ENCODE results near the gene CCDC85B.
"Not testable (repeated sequence)": the region's sequence is repeated elsewhere in the genome, so short reads cannot be mapped to it uniquely, and the experiment has no call there.

The CCDC85B gene

DNA sequence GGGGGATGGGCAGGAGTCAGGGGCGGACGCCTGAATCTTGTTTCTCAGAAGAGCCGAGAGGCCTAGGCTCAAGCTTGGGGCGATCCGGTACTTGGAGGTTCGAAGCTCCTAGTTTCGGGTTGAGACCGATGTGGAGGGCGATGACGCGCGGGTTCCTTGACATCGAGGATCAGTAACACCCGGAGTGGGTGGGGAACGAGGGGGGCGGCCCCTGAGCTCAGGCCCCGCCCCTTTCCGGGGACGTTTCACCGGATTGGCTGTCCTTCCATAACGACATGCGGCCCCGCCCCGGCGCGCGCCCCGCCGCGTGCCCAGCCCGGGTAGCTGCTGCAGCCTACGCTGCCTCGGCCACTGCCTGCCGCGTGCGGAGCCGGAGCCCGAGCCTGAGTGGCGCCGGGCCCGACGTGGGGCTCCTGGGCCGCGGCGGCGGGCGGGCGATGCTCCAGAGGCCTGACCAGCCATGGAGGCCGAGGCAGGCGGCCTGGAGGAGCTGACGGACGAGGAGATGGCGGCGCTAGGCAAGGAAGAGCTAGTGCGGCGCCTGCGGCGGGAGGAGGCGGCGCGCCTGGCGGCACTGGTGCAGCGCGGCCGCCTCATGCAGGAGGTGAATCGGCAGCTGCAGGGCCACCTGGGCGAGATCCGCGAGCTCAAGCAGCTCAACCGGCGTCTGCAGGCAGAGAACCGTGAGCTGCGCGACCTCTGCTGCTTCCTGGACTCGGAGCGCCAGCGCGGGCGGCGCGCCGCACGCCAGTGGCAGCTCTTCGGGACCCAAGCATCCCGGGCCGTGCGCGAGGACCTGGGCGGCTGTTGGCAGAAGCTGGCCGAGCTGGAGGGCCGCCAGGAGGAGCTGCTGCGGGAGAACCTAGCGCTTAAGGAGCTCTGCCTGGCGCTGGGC is at the start of gene CCDC85B:
CCDC85B (plus strand) TSS at position 350 of the 895 bp plus-strand sequence; CDS start at position 461, 111 bp downstream.
- peak; percentile 96 for DNase-seq (ENCODE audit: low spot score)

DNA sequence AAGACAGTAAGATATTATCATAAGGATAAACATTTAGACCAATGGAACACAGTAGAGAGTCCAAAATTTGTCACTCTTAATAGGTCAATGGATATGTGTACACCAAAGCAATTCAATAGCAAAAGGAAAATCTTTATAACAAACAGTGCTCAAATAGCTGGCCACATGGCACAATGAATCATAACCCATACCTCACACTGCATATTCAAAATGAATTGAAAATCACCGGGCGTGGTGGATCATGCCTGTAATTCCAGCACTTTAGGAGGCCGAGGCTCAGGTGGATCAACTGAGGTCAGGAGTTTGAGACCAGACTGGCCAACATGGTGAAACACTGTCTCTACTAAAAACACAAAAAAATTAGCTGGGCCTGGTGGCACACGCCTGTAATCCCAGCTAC is 48.3 kb upstream of the CCDC85B start:
- DNase-seq (ENCODE audit: low spot score): no peak

DNA sequence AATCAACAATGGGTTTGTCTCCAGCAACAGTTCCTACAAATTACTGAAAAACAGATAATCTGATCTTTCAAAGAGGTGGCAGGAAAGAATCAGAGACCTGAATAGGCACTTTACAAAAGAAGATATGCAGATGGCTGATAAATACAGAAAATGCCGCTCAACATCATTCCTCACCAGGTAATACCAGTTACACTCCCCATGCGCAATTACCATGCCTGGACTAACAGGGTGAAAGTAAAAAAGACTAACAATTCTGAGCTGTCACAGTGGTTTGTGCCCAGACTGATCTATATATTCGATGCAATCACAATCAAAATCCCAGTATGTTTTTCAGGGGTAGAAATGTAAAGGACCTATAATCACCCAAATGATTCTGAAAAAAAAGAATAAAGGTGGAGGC is 46.7 kb upstream of the CCDC85B start:
- no peak for DNase-seq (ENCODE audit: low spot score)

DNA sequence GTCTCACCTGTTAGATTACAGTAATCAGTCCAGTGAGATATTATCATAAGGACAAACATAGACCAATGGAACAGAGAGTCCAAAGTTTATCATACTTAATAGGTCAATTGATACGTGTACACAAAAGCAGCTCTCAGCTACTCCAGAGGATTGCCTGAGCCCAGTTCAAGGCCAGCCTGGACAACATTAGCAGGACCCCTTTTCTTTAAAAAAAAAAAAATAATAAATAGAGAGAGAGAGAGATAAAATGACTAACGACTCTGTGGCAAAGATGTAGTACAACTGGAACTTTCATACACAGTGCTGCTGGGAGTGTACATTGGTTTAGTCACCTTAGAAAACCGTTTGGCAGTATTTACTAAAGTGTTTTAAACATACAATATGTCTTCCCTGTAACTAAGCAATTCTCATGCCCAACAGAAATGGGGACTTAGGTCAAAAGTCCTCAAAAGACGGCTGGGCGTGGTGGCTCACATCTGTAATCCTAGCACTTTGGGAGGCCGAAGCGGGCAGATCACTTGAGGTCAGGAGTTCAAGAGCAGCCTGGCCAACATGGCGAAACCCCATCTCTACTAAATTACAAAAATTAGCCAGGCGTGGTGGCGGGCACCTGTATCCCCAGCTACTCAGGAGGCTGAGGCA is 46.1 kb upstream of the CCDC85B start:
- DNase-seq (ENCODE audit: low spot score): no peak

DNA sequence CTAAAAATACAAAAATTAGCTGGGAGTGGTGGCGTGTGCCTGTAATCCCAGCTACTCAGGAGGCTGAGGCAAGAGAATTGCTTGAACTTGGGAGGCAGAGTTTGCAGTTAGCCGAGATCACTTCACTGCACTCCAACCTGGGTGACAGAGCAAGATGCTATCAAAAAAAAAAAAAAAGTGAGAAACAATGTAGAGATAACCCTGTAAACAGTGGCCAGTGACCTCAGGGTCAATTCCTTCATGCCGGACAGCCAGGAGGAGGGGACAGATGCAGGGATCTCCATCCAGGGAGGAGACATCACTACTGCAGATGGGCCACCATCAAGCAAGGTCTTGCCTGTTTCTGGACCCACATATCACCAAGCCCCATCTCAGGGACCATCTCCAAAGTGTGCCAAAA is 42.7 kb upstream of the CCDC85B start:
- DNase-seq (ENCODE audit: low spot score): no peak

DNA sequence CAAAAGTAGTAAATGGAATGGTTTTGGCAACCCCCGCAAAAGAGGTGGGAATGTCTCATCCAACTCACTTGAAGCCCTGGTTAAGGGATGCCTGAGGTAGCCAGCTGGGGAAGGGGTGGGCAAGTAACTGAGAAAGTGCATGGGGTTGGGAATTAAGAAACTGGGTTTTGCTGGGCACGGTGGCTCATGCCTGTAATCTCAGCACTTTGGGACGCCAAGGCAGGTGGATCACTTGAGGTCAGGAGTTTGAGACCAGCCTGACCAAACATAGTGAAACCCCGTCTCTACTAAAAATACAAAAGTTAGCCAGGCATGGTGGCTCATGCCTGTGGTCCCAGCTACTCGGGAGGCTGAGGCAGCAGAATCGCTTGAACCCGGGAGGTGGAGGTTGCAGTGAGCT is 41.8 kb upstream of the CCDC85B start:
- DNase-seq (ENCODE audit: low spot score): not testable (repeated sequence)

DNA sequence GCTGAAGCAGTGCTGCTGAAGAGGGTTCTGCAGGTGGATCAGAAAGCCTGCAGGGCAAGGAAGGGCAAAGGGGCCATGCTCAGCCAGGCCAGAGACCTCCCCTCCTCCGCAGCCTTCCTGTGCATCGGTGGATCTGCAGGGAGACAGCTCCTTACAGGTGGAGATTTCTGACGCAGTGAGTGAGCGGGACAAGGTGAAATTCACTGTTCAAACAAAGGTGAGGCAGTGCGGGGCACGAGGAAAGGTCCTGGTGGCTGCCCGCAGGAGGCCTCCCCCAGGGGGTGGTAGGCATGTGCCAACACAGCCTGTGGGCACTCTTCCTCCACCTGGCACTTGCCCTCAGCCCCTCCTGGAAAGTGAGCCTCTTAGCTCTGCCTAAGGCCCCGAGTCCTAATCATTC is 41.1 kb upstream of the CCDC85B start:
- DNase-seq (ENCODE audit: low spot score): no peak

DNA sequence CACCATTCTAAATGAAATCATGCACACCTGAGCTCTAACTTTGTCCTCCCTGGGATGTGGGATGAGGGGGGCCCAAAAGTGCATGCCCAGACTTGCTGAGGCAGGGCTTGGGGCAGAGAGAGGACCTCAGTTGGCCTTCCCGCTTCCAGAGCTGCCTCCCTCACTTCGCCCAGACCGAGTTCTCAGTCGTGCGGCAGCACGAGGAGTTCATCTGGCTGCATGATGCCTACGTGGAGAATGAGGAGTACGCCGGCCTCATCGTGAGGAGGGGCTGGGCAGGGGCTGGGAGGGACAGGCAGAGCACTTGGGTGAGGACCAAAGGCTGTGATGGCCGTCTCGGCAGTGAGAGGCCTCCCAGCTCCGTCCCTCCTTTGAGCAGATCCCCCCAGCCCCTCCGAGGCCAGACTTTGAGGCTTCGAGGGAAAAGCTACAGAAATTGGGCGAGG is 40.7 kb upstream of the CCDC85B start:
- DNase-seq (ENCODE audit: low spot score): no peak

DNA sequence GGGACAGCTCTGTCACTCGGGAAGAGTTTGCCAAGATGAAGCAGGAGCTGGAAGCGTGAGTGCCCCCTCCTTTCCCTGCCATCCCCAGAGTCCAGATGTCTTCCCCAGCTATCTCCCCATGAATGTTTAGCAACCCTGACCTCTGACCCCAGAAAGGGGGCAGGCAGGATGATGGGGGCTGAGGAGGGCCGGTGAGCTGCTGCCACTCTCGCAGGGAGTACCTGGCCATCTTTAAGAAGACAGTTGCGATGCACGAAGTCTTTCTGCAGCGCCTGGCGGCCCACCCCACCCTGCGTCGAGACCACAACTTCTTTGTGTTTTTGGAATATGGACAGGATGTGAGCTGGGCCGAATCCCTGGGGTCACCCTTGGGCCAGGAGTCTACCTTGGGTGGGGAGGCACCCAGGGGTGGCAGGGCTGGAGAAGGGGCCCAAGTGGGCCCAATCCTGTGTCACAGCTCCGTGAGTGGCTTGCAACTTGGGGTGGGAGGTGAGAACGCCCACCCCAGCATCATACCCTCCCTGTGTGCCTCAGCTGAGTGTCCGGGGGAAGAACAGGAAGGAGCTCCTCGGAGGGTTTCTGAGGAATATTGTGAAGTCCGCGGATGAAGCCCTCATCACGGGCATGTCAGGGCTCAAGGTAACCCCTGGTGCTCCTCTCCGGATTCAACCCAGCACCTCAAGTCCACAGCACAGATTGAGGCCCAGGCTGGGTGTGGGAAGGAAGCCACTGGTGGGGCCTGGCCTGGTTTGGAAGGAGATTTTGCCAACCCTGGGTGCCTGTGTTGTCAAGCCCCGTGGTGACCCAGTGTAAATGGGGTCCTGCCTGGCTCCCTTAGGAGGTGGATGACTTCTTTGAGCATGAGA is 40.0 kb upstream of the CCDC85B start:
- no peak for DNase-seq (ENCODE audit: low spot score)

DNA sequence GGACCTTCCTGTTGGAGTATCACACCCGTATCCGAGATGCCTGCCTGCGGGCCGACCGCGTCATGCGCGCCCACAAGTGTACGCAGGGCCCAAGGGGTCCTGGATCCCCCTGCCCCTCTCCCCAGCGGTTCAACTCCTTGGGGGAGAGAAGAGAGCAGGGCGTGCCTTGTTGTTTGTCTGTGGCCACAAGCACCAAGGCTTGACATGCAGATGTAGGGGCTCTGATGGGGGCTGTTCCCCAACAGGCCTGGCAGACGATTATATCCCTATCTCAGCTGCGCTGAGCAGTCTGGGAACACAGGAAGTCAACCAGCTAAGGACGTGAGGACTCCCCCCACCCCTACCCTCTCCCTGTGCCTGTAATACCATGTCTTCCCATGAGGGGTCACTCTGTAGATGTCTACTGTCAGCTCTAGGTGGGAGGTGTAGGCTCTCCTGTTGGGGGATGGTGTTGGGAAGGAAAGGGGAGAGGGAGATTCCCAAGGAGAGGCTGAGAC is 39.3 kb upstream of the CCDC85B start:
- DNase-seq (ENCODE audit: low spot score): peak; percentile 54

DNA sequence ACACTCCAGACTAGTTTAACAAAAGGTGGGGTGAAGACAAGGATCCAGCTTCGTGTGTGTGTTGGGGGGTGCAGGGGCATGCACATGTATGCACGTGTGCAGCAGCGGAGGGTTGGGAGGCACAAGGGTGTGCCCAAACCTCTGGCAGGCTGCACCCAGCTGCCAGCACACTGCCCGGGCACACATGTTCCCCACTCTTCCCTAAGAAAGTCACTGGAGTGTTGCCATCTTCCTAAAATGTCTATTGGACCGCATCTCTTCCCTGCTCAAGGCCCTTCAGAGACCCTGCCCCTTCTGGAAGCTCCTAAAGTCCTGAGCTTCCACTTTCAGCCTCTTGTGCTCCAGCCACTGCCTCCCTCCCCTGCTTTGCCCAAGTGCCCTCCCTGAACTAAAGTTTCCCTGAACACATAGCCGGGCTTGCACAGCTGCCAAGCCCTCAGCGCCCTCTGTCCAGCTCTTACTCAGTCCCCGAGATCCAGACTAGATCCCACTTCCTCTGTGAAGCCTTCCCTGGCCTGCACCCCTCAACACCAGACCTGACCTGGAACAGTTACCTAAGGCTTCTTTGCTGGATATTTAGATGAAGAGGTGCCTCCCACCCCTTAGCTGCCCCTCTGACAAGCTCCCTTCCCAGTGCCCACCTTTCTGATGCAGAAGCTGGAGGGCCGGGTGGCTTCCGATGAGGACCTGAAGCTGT is 38.5 kb upstream of the CCDC85B start:
- no peak for DNase-seq (ENCODE audit: low spot score)

DNA sequence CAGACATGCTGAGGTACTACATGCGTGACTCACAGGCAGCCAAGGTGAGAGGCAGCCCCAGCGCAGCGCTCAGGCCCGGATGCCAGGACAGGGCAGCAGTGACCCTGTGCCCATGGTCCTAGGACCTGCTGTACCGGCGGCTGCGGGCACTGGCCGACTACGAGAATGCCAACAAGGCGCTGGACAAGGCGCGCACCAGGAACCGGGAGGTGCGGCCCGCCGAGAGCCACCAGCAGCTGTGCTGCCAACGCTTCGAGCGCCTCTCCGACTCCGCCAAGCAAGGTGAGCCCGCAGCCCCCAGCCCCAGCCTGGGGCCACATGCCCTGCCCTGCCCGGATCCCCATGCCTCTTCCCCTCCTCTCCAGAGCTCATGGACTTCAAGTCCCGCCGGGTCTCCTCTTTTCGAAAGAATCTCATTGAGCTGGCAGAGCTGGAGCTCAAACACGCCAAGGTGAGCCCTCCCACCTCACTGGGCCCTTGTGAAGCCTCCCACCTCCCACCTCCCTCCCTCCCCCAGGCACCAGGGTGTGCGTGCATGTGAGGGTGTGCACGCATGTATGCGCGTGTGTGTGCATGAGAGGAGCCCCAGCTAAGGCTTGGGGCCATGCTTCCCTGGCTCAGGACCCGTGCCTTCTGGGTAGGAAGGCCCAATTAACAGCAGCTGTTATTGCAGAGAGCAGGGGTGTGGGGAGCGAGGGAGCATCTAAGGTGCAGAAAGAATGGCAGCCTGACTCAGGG is 37.8 kb upstream of the CCDC85B start:
- DNase-seq (ENCODE audit: low spot score): no peak

DNA sequence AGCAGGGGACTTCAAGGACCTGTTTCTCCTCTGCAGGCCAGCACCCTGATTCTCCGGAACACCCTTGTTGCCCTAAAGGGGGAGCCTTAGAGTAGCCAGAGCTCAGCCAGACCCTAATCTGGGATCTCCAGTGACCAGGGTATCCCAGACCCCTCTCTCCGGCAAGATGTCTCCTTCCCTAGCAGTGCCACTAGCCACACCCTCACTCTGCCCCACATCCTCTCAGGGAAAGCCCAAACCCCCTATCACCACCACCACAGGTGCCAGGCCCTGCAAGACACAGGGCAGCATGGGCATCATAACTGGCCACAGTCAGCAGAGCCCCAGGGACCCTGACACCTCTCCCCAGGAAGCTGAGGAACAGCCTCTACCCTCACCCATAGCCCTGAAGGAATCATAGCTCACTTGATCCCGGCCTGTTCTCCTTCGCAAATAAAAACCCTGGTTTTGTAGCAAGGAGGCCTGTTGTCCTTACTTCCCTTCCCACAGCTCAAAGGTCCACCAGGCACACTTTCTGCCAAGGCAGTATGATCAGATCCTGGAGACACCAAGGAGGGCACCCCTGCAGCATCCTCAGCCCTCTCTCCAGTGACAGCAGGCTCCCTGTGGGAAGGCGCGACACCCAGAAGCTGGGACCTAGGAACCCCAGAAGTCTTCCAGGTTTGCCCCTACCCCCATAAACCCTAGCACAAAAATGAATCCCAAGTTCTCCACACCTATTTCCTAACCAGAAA is 37.1 kb upstream of the CCDC85B start:
- no peak for DNase-seq (ENCODE audit: low spot score)

DNA sequence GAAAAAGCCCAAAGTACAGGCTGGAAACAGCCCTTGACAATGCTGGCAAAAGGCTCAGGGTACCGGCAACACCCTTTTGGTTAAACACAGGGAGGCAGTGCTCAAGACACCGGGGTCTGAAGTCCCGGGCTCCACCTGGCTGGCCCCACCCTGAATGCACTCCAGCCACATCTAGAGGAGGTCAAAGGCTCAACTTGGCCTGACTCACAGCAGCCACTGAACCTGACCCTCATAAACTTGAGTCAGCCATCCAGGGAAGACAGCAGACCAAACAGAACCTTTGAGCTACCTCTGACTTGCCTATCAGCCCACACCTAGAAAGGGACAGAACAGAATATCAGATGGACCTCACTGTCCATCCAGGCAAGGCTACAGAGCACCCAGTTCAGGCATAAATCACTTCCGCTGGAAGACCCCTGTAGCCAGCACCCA is 36.3 kb upstream of the CCDC85B start:
- no peak for DNase-seq (ENCODE audit: low spot score)

DNA sequence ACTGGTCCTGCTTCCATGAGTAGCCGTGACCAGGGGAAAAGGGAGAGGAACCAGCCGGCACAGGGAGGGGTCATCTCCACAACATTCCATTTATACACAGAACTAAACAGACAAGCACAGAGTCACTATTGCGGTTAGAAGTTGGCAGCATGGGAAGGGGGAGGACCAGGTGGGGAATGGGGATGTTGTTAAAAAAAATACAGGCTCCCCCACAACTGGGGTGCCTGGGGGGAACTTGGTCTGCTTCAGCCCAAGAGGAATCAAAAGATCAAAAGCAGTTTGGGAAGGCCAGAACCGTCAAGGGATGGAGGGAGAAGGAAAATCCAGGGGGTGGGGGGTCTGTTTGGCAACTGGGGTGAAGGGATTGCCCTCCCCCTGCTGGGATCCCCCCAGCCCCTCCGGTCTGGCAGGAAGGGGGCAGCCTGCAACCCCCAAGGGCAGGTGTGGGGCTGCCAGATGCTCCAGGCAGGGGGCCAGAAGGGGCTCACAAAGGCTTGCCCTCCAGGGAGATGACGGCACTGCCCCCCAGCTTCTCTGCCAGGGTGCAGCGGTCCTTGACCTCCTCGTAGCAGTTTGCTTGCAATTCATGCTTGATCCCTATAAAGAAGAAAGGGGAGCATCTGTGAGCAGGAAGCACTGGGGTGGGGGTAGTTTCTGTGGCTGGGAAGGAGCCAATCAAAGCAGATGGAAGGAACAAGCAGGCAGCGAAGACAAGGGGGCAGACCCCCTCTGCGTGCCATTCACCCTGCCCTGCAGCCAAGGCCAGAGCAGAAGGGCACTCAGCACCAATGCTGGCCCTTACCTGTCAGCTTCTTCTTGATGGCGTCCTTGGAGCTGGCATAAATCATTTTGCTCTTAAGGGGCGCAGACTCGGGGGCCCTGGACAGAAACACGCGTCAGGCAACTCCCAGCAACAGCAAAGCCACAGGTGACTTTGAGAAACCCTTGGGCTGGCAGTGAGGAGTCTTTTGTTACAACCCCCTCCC is 35.3 kb upstream of the CCDC85B start:
- DNase-seq (ENCODE audit: low spot score): no peak

DNA sequence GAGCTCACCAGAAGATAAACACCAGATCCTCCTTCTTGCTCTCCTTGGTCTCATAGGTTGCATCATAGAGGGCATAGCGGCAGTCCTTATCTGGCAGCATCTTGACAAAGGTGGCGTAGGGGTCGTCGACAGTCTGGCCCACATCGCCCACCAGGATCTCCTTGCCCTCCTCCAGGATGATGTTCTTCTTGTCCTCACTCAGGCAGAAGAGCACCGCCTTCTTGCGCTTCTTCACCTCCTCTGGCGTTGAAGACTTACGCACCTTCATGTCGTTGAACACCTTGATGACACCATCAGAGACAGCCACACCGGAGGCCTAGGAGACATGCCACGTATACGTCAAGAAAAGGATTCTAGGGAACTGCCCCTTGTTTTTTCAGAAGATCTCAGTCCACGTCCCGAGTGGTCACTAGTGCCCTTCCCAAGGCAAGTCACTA is 34.5 kb upstream of the CCDC85B start:
- DNase-seq (ENCODE audit: low spot score): no peak

DNA sequence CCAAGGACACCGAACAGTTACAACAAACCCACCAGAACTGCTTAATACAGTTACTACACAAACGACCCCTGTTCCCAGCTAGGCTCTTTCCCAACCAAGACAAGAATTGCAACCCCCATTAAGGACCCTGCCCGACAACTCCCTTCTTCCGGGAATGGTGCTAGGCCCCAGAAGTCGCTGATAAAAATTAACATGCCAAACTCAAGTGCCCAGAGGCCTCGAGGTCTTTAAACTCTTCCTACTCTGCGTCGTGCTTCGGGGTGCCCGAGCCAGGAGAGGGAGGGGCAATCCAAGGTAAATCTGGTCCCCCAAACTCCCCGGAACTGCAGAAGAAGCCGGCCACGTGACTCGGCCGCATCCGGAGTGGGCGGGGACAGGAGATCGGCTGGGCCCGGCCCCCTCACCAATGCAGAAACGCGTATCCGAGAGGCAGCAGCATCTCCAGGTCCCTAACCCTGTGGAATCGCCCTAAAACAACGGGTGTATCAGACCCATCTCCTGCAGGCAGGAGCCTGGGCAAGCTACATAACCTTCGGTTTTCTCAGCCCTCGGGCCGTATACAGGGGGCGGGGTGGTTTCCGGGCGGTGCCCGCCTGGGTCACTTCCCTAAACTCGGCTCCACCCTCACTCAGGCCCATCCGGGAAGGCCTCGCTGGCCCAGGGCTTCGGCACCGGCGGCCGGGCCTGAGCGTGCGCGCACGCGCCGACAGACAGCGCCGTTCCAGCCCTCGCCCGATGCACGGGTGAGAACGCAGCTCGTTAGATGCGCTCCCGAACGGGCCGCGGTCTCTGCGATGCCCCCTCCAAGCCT is 33.6 kb upstream of the CCDC85B start:
- peak; percentile 73 for DNase-seq (ENCODE audit: low spot score)

DNA sequence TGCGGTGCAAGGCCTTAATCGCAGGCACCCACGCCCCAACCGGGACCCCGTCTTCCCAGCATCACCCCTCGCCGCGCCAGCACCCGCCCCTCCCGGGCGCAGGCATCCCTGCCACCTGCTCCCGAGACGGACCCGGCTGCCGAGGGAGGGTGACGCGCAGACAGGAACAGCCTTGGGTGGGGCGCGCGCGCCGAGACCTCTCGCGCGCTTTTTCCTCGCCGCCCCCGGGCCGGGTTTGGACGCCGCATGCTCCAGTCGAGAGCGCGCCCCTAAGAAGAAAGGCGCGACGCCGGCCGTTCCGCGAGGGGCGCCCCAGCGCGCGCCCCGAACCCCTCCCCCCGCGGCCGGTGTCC is 33.0 kb upstream of the CCDC85B start:
- no peak for DNase-seq (ENCODE audit: low spot score)

Measured in kidney tubule cell (primary cell).